Sigmoid colon (tissue), 7 donors: ENCODE measurements around the gene BOLA2B. TPM values are rescaled to one million over a fixed set of nuclear protein-coding genes. Genes with fewer than 3 reads are reported as not detected.

Source experiments
- DNase-seq: peaks from one replicate; pipeline ENCODE4 v3.0.0-alpha.2; 2019
- H3K27ac ChIP-seq, 4 donors: fragments of 200-600 bp; sonication (generic); one replicate each; pipeline ENCODE4 v1.5.1; 2016 to 2019; ENCODE audit warnings: mild to moderate bottlenecking in 1 of 4
- H3K27me3 ChIP-seq, 3 donors: fragments of 200-600 bp; sonication (generic); one replicate each; pipeline ENCODE4 v1.5.1; 2019; ENCODE audit warnings: mild to moderate bottlenecking in 1 of 3
- H3K36me3 ChIP-seq, 4 donors: fragments of 200-600 bp; sonication (generic); one replicate each; pipeline ENCODE4 v1.5.1; 2016 to 2019
- H3K4me1 ChIP-seq, 4 donors: fragments of 200-600 bp; sonication (generic); one replicate each; pipeline ENCODE4 v1.5.1; 2017 to 2019
- H3K4me3 ChIP-seq, 4 donors: fragments of 200-600 bp; sonication (generic); one replicate each; pipeline ENCODE4 v1.5.1; 2017 to 2019; ENCODE audit warnings: mild to moderate bottlenecking in 2 of 4, moderate library complexity in 1 of 4
- H3K9me3 ChIP-seq, 4 donors: fragments of 200-600 bp in 3 of 4; sonication (generic) in 3 of 4; one replicate each; pipeline versions ENCODE4 v1.5.1 to v1.6.1; 2013 to 2019
- CTCF ChIP-seq, 4 experiments: fragments of 450-650 bp in 3 of 4; fragments of 200-600 bp in 1 of 4; IDR thresholded peaks; one replicate each; pipeline ENCODE4 v1.5.1; 2016 to 2019; ENCODE audit warnings: antibody characterized with exemption in 4 of 4, mild to moderate bottlenecking in 3 of 4, moderate library complexity in 2 of 4
- EP300 ChIP-seq, 4 donors: sonication (generic); formaldehyde crosslinking; IDR thresholded peaks; one replicate each; pipeline ENCODE4 v1.6.1; 2017; ENCODE audit warnings: antibody characterized with exemption in 4 of 4
- POLR2A ChIP-seq, 2 donors: fragments of 450-650 bp; IDR thresholded peaks; one replicate each; pipeline ENCODE4 v1.6.1; 2016; ENCODE audit warnings: antibody characterized with exemption in 2 of 2, mild to moderate bottlenecking in 2 of 2, moderate library complexity in 2 of 2
- POLR2AphosphoS5 ChIP-seq, 4 donors: sonication (generic); formaldehyde crosslinking; IDR thresholded peaks; one replicate each; pipeline ENCODE4 v1.6.1; 2017; ENCODE audit warnings: antibody characterized with exemption in 4 of 4
- WGBS, 2 donors: extraction: QIAGEN DNeasy Blood & Tissue Kit; methylation state at CpG; one replicate each; pipeline ENCODE4 v1.1.7; 2013; 5-methylcytosine and 5-hydroxymethylcytosine counted together
- intact Hi-C: fragments of 100-400 bp; cut with DNase I; formaldehyde crosslinking; loops from one replicate; pipeline ENCODE4 v1.15.1; 2023
- polyA plus RNA-seq, 3 donors: library from polyadenylated mRNA; stranded (reverse); fragments of 200-250 nt; gene quantifications; one replicate each; pipeline ENCODE4 v1.2.3, GENCODE V29; 2013
- small RNA-seq, 3 donors: library from RNA; depleted of rRNA; stranded (forward); fragments of <200 nt; gene quantifications; one replicate each; pipeline ENCODE3, GENCODE V24; 2016
- total RNA-seq, 4 donors: library from RNA; depleted of rRNA; stranded (reverse); fragments of >200 nt; gene quantifications; one replicate each; pipeline ENCODE4 v1.1.0, GENCODE V29; 2016
- donor health status: healthy with polysubstance abuse.
- donor health status: Bipolar disorder and iron deficiency.
- donor health status: healthy.

BOLA2B gene
- total and polyA plus RNA-seq, 7 donors: 35.4 to 509 (median 186) TPM

- intact Hi-C loops: no loop called here
- H3K4me1 ChIP-seq: no peaks in the 10 kb centered on the region
- no peak overlapping the region for H3K4me3 ChIP-seq
- H3K36me3 ChIP-seq: no peaks in the 10 kb centered on the region
- no peaks in the 10 kb centered on the region for H3K9me3 ChIP-seq
- H3K27ac ChIP-seq: no peak overlapping the region
- DNase-seq: no peak
- no peaks in the 10 kb centered on the region for H3K27me3 ChIP-seq
- TF ChIP-seq POLR2A (IDR thresholded peaks at IDR 0.05) (no peak), EP300 (IDR thresholded peaks at IDR 0.05) (no peak), POLR2AphosphoS5 (IDR thresholded peaks at IDR 0.05) (no peak), CTCF (IDR thresholded peaks at IDR 0.05) (no peak)
Observed at GRCh38 chr16:30144017-30144416, 49.4 kb downstream of the BOLA2B start.

- no peak for DNase-seq
- TF ChIP-seq CTCF (IDR thresholded peaks at IDR 0.05): no peak
- intact Hi-C loops: no loop called here
- no peak overlapping the region for H3K4me3 ChIP-seq
- no peaks in the 10 kb centered on the region for H3K36me3 ChIP-seq
- H3K27me3 ChIP-seq: no peaks in the 10 kb centered on the region
- H3K4me1 ChIP-seq: no peaks in the 10 kb centered on the region
- no peaks in the 10 kb centered on the region for H3K9me3 ChIP-seq
- WGBS, 2 donors: 70 to 71% methylated on average over 2 of the region's 2 CpGs
- H3K27ac ChIP-seq: no peak overlapping the region
Observed at GRCh38 chr16:30143347-30143702, 50.1 kb downstream of the BOLA2B start.

Small RNA genes within 50 kb of the gene (small RNA-seq; reads per million reads assigned to genes)
- gene AC106782.4: 0 reads per million in 3 donors

Other genes with a start within 250 kb of the BOLA2B start
- gene TMEM219, start 231.6 kb downstream of the BOLA2B start, total RNA-seq: 100 to 1,000 TPM; 103 to 136 (median 112) TPM
- 100 to 1,000 TPM; 178 to 314 (median 297) TPM for gene TMEM219, start 231.6 kb downstream of the BOLA2B start, polyA plus RNA-seq
- gene TAOK2, start 219.8 kb downstream of the BOLA2B start, total RNA-seq: 10 to 100 TPM; 26.8 to 38.5 (median 29.7) TPM
- gene TAOK2, start 219.8 kb downstream of the BOLA2B start, polyA plus RNA-seq: 10 to 100 TPM in 2 of 3 donors, 1 to 10 TPM in 1; 9.0 to 42.2 (median 12.7) TPM
- gene HIRIP3, start 198.0 kb downstream of the BOLA2B start, total RNA-seq: 10 to 100 TPM; 15.8 to 22.7 (median 19.7) TPM
- 10 to 100 TPM in 1 of 3 donors, 1 to 10 TPM in 2; 9.0 to 14.4 (median 9.7) TPM for gene HIRIP3, start 198.0 kb downstream of the BOLA2B start, polyA plus RNA-seq
- gene INO80E, start 197.4 kb downstream of the BOLA2B start, total RNA-seq: 100 to 1,000 TPM in 1 of 4 donors, 10 to 100 TPM in 3; 49.2 to 174 (median 54.7) TPM
- 10 to 100 TPM; 50.6 to 89.7 (median 60.1) TPM for gene INO80E, start 197.4 kb downstream of the BOLA2B start, polyA plus RNA-seq
- 1 to 10 TPM in 1 of 4 donors, under 1 TPM in 1, not detected in 2; 0.36 to 3.9 TPM for gene DOC2A, start 182.6 kb downstream of the BOLA2B start, total RNA-seq
- 1 to 10 TPM in 2 of 3 donors, under 1 TPM in 1; 0.92 to 4.6 (median 1.8) TPM for gene DOC2A, start 182.6 kb downstream of the BOLA2B start, polyA plus RNA-seq
- not detected for gene C16orf92, start 170.5 kb downstream of the BOLA2B start, total RNA-seq
- gene C16orf92, start 170.5 kb downstream of the BOLA2B start, polyA plus RNA-seq: not detected
- gene TLCD3B, start 162.4 kb downstream of the BOLA2B start, total RNA-seq: not detected
- gene TLCD3B, start 162.4 kb downstream of the BOLA2B start, polyA plus RNA-seq: under 1 TPM in 1 of 3 donors, not detected in 2; 0.54 TPM
- gene ALDOA, start 127.9 kb downstream of the BOLA2B start, total RNA-seq: 1,000 to 10,000 TPM in 1 of 4 donors, 100 to 1,000 TPM in 3; 905 to 1,010 (median 960) TPM
- 1,000 to 10,000 TPM; 1,265 to 1,667 (median 1,498) TPM for gene ALDOA, start 127.9 kb downstream of the BOLA2B start, polyA plus RNA-seq
- 10 to 100 TPM; 39.2 to 45.6 (median 43.6) TPM for gene PPP4C, start 117.7 kb downstream of the BOLA2B start, total RNA-seq
- gene PPP4C, start 117.7 kb downstream of the BOLA2B start, polyA plus RNA-seq: 100 to 1,000 TPM; 118 to 155 (median 146) TPM
- gene TBX6, start 101.7 kb downstream of the BOLA2B start, total RNA-seq: 1 to 10 TPM in 3 of 4 donors, under 1 TPM in 1; 0.54 to 1.7 (median 1.1) TPM
- gene TBX6, start 101.7 kb downstream of the BOLA2B start, polyA plus RNA-seq: 1 to 10 TPM in 1 of 3 donors, under 1 TPM in 2; 0.23 to 1.1 (median 0.60) TPM
- 100 to 1,000 TPM in 2 of 4 donors, 10 to 100 TPM in 2; 82.1 to 110 (median 103) TPM for gene YPEL3, start 97.5 kb downstream of the BOLA2B start, total RNA-seq
- 100 to 1,000 TPM in 2 of 3 donors, 10 to 100 TPM in 1; 57.6 to 126 (median 107) TPM for gene YPEL3, start 97.5 kb downstream of the BOLA2B start, polyA plus RNA-seq
- gene GDPD3, start 80.1 kb downstream of the BOLA2B start, total RNA-seq: 1 to 10 TPM in 3 of 4 donors, under 1 TPM in 1; 0.54 to 8.0 (median 2.9) TPM
- gene GDPD3, start 80.1 kb downstream of the BOLA2B start, polyA plus RNA-seq: 10 to 100 TPM; 17.4 to 68.8 (median 19.0) TPM
- gene MAPK3, start 70.4 kb downstream of the BOLA2B start, total RNA-seq: 10 to 100 TPM; 43.8 to 59.9 (median 57.6) TPM
- gene MAPK3, start 70.4 kb downstream of the BOLA2B start, polyA plus RNA-seq: 100 to 1,000 TPM; 214 to 365 (median 321) TPM
- 10 to 100 TPM; 14.7 to 28.0 (median 24.4) TPM for gene CORO1A, start 10.1 kb downstream of the BOLA2B start, total RNA-seq
- gene CORO1A, start 10.1 kb downstream of the BOLA2B start, polyA plus RNA-seq: 100 to 1,000 TPM in 1 of 3 donors, 10 to 100 TPM in 2; 35.8 to 309 (median 40.2) TPM
- gene SLX1A, start 209 bp upstream of the BOLA2B start, total RNA-seq: 10 to 100 TPM; 12.0 to 29.6 (median 18.1) TPM
- 10 to 100 TPM; 46.8 to 77.9 (median 61.9) TPM for gene SLX1A, start 209 bp upstream of the BOLA2B start, polyA plus RNA-seq
- 10 to 100 TPM in 3 of 4 donors, 1 to 10 TPM in 1; 8.0 to 26.9 (median 20.3) TPM for gene SULT1A3, start 5.6 kb upstream of the BOLA2B start, total RNA-seq
- gene SULT1A3, start 5.6 kb upstream of the BOLA2B start, polyA plus RNA-seq: 10 to 100 TPM; 17.4 to 21.0 (median 20.1) TPM
- gene NPIPB13, start 54.8 kb upstream of the BOLA2B start, total RNA-seq: 1 to 10 TPM in 3 of 4 donors, under 1 TPM in 1; 0.82 to 5.3 (median 2.6) TPM
- gene NPIPB13, start 54.8 kb upstream of the BOLA2B start, polyA plus RNA-seq: 1 to 10 TPM in 1 of 3 donors, under 1 TPM in 2; 0.60 to 6.9 (median 0.92) TPM
- gene CD2BP2, start 161.6 kb upstream of the BOLA2B start, total RNA-seq: 10 to 100 TPM; 29.9 to 57.3 (median 43.0) TPM
- 10 to 100 TPM; 45.0 to 51.8 (median 48.0) TPM for gene CD2BP2, start 161.6 kb upstream of the BOLA2B start, polyA plus RNA-seq
- gene TBC1D10B, start 176.8 kb upstream of the BOLA2B start, total RNA-seq: 10 to 100 TPM; 14.5 to 25.2 (median 19.2) TPM
- gene TBC1D10B, start 176.8 kb upstream of the BOLA2B start, polyA plus RNA-seq: 10 to 100 TPM; 24.6 to 38.3 (median 25.0) TPM
- gene MYL11, start 181.1 kb upstream of the BOLA2B start, total RNA-seq: not detected
- gene MYL11, start 181.1 kb upstream of the BOLA2B start, polyA plus RNA-seq: not detected
- 1 to 10 TPM in 3 of 4 donors, under 1 TPM in 1; 0.82 to 5.8 (median 1.9) TPM for gene SEPTIN1, start 188.9 kb upstream of the BOLA2B start, total RNA-seq
- 10 to 100 TPM in 1 of 3 donors, 1 to 10 TPM in 2; 1.2 to 46.6 (median 2.4) TPM for gene SEPTIN1, start 188.9 kb upstream of the BOLA2B start, polyA plus RNA-seq
- 10 to 100 TPM in 3 of 4 donors, 1 to 10 TPM in 1; 8.1 to 12.8 (median 11.4) TPM for gene ZNF48, start 201.8 kb upstream of the BOLA2B start, total RNA-seq
- 1 to 10 TPM; 2.4 to 5.9 (median 2.8) TPM for gene ZNF48, start 201.8 kb upstream of the BOLA2B start, polyA plus RNA-seq
- 10 to 100 TPM; 17.4 to 30.7 (median 20.3) TPM for gene ZNF771, start 213.9 kb upstream of the BOLA2B start, total RNA-seq
- gene ZNF771, start 213.9 kb upstream of the BOLA2B start, polyA plus RNA-seq: 1 to 10 TPM; 2.5 to 5.2 (median 3.0) TPM
- gene DCTPP1, start 236.4 kb upstream of the BOLA2B start, total RNA-seq: 10 to 100 TPM; 10.5 to 19.9 (median 16.5) TPM
- 100 to 1,000 TPM; 140 to 175 (median 156) TPM for gene DCTPP1, start 236.4 kb upstream of the BOLA2B start, polyA plus RNA-seq